HL-60 (cell line): ENCODE results near the gene TMEM80.
"Not testable (repeated sequence)": the region's sequence is repeated elsewhere in the genome, so short reads cannot be mapped to it uniquely, and the experiment has no call there.

Source experiments
- DNase-seq, 2 experiments: peaks; one replicate each; pipeline ENCODE4 v3.0.0-alpha.2; 2010 to 2020; ENCODE audit warnings: low read depth in 1 of 2, low spot score in 1 of 2
- H3K27ac ChIP-seq: fragments of 250-450 bp; sonication (Bioruptor Pico); replicated peaks from 2 replicates; pipeline ENCODE4 v1.5.1; 2020; ENCODE audit warnings: mild to moderate bottlenecking, moderate library complexity
- H3K27me3 ChIP-seq: fragments of 250-450 bp; sonication (Bioruptor Pico); 2 replicates; pipeline ENCODE4 v1.5.1; 2021; ENCODE audit warnings: mild to moderate bottlenecking, moderate library complexity; ENCODE audit not compliant: insufficient read depth, poor library complexity, severe bottlenecking
- H3K4me3 ChIP-seq: replicated peaks from 2 replicates; pipeline ENCODE4 v1.5.1; 2011; ENCODE audit warnings: mild to moderate bottlenecking, control low read depth, low read length; ENCODE audit not compliant: insufficient read depth
- CTCF ChIP-seq: IDR thresholded peaks from one replicate; pipeline ENCODE4 v1.5.1; 2011; ENCODE audit warnings: low read length, control low read depth, inconsistent platforms; ENCODE audit not compliant: insufficient read depth
- GABPA ChIP-seq: IDR thresholded peaks from 2 replicates; pipeline ENCODE4 v1.6.1; 2012; ENCODE audit warnings: low read depth
- POLR2AphosphoS5 ChIP-seq: IDR thresholded peaks from 2 replicates; pipeline ENCODE4 v1.6.1; 2012; ENCODE audit warnings: low read depth
- REST ChIP-seq: IDR thresholded peaks from 2 replicates; pipeline ENCODE4 v1.6.1; 2012; ENCODE audit warnings: low read depth; ENCODE audit not compliant: insufficient replicate concordance
- SPI1 ChIP-seq: IDR thresholded peaks from 2 replicates; pipeline ENCODE4 v1.6.1; 2012; ENCODE audit warnings: low read depth, mild to moderate bottlenecking, borderline replicate concordance

Gene TMEM80

GRCh38 chr11:729492-730074 is 34.0 kb downstream of the TMEM80 start:
- DNase-seq: peak; percentile 45 to 71
- peak overlapping the region; percentile 83 for H3K27ac ChIP-seq
- TF ChIP-seq REST (no peak), SPI1 (peak; percentile 85)
- no peaks in the 10 kb centered on the region for H3K27me3 ChIP-seq
- no peak overlapping the region; the same call in 1 of the 2 replicates for H3K4me3 ChIP-seq

GRCh38 chr11:733072-733471 is 37.5 kb downstream of the TMEM80 start:
- DNase-seq: peak in 1 of 2 experiments; percentile 47
- Histone ChIP-seq H3K27ac (no peak overlapping the region), H3K27me3 (no peaks in the 10 kb centered on the region), H3K4me3 (no peak overlapping the region)
- TF ChIP-seq SPI1: no peak

- H3K27me3 ChIP-seq, DNase-seq, H3K4me3 ChIP-seq, H3K27ac ChIP-seq: not testable (repeated sequence)
Measured at GRCh38 chr11:734541-734940, 38.9 kb downstream of the TMEM80 start.

- Histone ChIP-seq H3K27ac (peak overlapping the region; percentile 55), H3K4me3 (no peak overlapping the region), H3K27me3 (no peaks in the 10 kb centered on the region)
- TF ChIP-seq POLR2AphosphoS5 (peak; percentile 47; the same call in 1 of the 2 replicates), CTCF (no peak)
- peak in 1 of 2 experiments; percentile 59 for DNase-seq
Measured at GRCh38 chr11:737366-737765, 41.8 kb downstream of the TMEM80 start.

GRCh38 chr11:737899-738298 is 42.3 kb downstream of the TMEM80 start:
- H3K27me3 ChIP-seq, H3K4me3 ChIP-seq: not testable (repeated sequence)
- peak in 1 of 2 experiments; percentile 43 for DNase-seq
- H3K27ac ChIP-seq: peak overlapping the region; percentile 55

- Histone ChIP-seq H3K27ac (no peak overlapping the region), H3K27me3 (no peaks in the 10 kb centered on the region), H3K4me3 (no peak overlapping the region)
- TF ChIP-seq REST: no peak
- TF ChIP-seq POLR2AphosphoS5: no peak
- no peak for TF ChIP-seq SPI1
- TF ChIP-seq CTCF: no peak
- TF ChIP-seq GABPA: no peak
- no peak for DNase-seq
Measured at GRCh38 chr11:742156-742546, 46.5 kb downstream of the TMEM80 start.
